ENCODE data around the gene TRAPPC13.
"Not testable (repeated sequence)": the region's sequence is repeated elsewhere in the genome, so short reads cannot be mapped to it uniquely, and the experiment has no call there.

The TRAPPC13 gene

GRCh38 chr5:65674749-65675148, 49.9 kb downstream of the TRAPPC13 start:
- Histone ChIP-seq H3K27ac (ENCODE audit: low read depth, low read length) (no peak overlapping the region), H3K36me3 (ENCODE audit: control insufficient read depth, low read length) (peaks cover 20% of the 10 kb centered on the region), H3K4me2 (ENCODE audit: low read length) (no peak overlapping the region)

GRCh38 chr5:65676056-65676455, 51.2 kb downstream of the TRAPPC13 start:
- not testable (repeated sequence) for H3K27me3 ChIP-seq (ENCODE audit: control insufficient read depth, low read length); H3K79me2 ChIP-seq (ENCODE audit: control insufficient read depth, low read length); H3K27ac ChIP-seq (ENCODE audit: low read depth, low read length); H3K9me2 ChIP-seq (replicated peaks; ENCODE audit: control insufficient read depth, low read length); H4K20me1 ChIP-seq (ENCODE audit: control insufficient read depth, insufficient read depth, low read depth, low read length); H3F3A ChIP-seq (ENCODE audit: control insufficient read depth, insufficient read depth); H3K4me2 ChIP-seq (ENCODE audit: low read length); H3K4me3 ChIP-seq (ENCODE audit: low read length); H3K4me1 ChIP-seq (ENCODE audit: control insufficient read depth, low read length); H3K9me3 ChIP-seq (ENCODE audit: control insufficient read depth, insufficient read depth, low read length)
- H3K36me3 ChIP-seq (ENCODE audit: control insufficient read depth, low read length): peaks cover 19% of the 10 kb centered on the region

More at GRCh38 chr5:65674749-65675148, 49.9 kb downstream of the TRAPPC13 start:
- Histone ChIP-seq H3K79me2 (ENCODE audit: control insufficient read depth, low read length) (no peaks in the 10 kb centered on the region), H3K4me1 (ENCODE audit: control insufficient read depth, low read length) (no peaks in the 10 kb centered on the region), H3K9me3 (ENCODE audit: control insufficient read depth, insufficient read depth, low read length) (no peaks in the 10 kb centered on the region), H3K9me2 (replicated peaks; ENCODE audit: control insufficient read depth, low read length) (no peaks in the 10 kb centered on the region), H3F3A (ENCODE audit: control insufficient read depth, insufficient read depth) (no peaks in the 10 kb centered on the region), H3K4me3 (ENCODE audit: low read length) (no peak overlapping the region), H4K20me1 (ENCODE audit: control insufficient read depth, insufficient read depth, low read depth, low read length) (no peaks in the 10 kb centered on the region), H3K27me3 (ENCODE audit: control insufficient read depth, low read length) (no peaks in the 10 kb centered on the region)
- TF ChIP-seq EZH2phosphoT487 (IDR thresholded peaks at IDR 0.05; ENCODE audit: borderline replicate concordance, low read length): no peak
- no peak for TF ChIP-seq CTCF (IDR thresholded peaks at IDR 0.05; ENCODE audit: low read depth, low read length, poor library complexity, severe bottlenecking)

GRCh38 chr5:65682148-65682547, 57.3 kb downstream of the TRAPPC13 start:
- no peak for TF ChIP-seq CTCF (IDR thresholded peaks at IDR 0.05; ENCODE audit: low read depth, low read length, poor library complexity, severe bottlenecking)
- TF ChIP-seq EZH2phosphoT487 (IDR thresholded peaks at IDR 0.05; ENCODE audit: borderline replicate concordance, low read length): no peak
- no peaks in the 10 kb centered on the region for H3K9me2 ChIP-seq (replicated peaks; ENCODE audit: control insufficient read depth, low read length)
- no peak overlapping the region for H3K4me2 ChIP-seq (ENCODE audit: low read length)
- H3K79me2 ChIP-seq (ENCODE audit: control insufficient read depth, low read length): no peaks in the 10 kb centered on the region
- no peak overlapping the region for H3K27ac ChIP-seq (ENCODE audit: low read depth, low read length)
- H3F3A ChIP-seq (ENCODE audit: control insufficient read depth, insufficient read depth): no peaks in the 10 kb centered on the region
- H3K27me3 ChIP-seq (ENCODE audit: control insufficient read depth, low read length): no peaks in the 10 kb centered on the region
- H3K4me3 ChIP-seq (ENCODE audit: low read length): no peak overlapping the region
- H3K9me3 ChIP-seq (ENCODE audit: control insufficient read depth, insufficient read depth, low read length): no peaks in the 10 kb centered on the region
- no peaks in the 10 kb centered on the region for H4K20me1 ChIP-seq (ENCODE audit: control insufficient read depth, insufficient read depth, low read depth, low read length)
- H3K36me3 ChIP-seq (ENCODE audit: control insufficient read depth, low read length): peaks cover 16% of the 10 kb centered on the region
- H3K4me1 ChIP-seq (ENCODE audit: control insufficient read depth, low read length): no peaks in the 10 kb centered on the region

GRCh38 chr5:65693121-65693520, 68.3 kb downstream of the TRAPPC13 start:
- Histone ChIP-seq H3K4me2 (ENCODE audit: low read length) (no peak overlapping the region), H3K4me1 (ENCODE audit: control insufficient read depth, low read length) (no peaks in the 10 kb centered on the region), H3K27me3 (ENCODE audit: control insufficient read depth, low read length) (no peaks in the 10 kb centered on the region), H3K36me3 (ENCODE audit: control insufficient read depth, low read length) (0 out of 2 replicates have a peak, but pooled peaks cover 3% of the 10 kb centered on the region), H3K9me3 (ENCODE audit: control insufficient read depth, insufficient read depth, low read length) (no peaks in the 10 kb centered on the region), H3F3A (ENCODE audit: control insufficient read depth, insufficient read depth) (no peaks in the 10 kb centered on the region), H3K4me3 (ENCODE audit: low read length) (no peak overlapping the region), H3K79me2 (ENCODE audit: control insufficient read depth, low read length) (no peaks in the 10 kb centered on the region), H4K20me1 (ENCODE audit: control insufficient read depth, insufficient read depth, low read depth, low read length) (no peaks in the 10 kb centered on the region), H3K9me2 (replicated peaks; ENCODE audit: control insufficient read depth, low read length) (no peaks in the 10 kb centered on the region), H3K27ac (ENCODE audit: low read depth, low read length) (no peak overlapping the region)
- TF ChIP-seq EZH2phosphoT487 (IDR thresholded peaks at IDR 0.05; ENCODE audit: borderline replicate concordance, low read length) (no peak), CTCF (IDR thresholded peaks at IDR 0.05; ENCODE audit: low read depth, low read length, poor library complexity, severe bottlenecking) (no peak)
